A549 (cell line): ENCODE measurements around the gene FBXO2. TPM values are rescaled to one million over a fixed set of nuclear protein-coding genes. Genes with fewer than 3 reads are reported as not detected.
A peak's percentile ranks its signal among the peaks of the same experiment; 100 is the strongest.

Experiments
- ATAC-seq, 2 experiments: fragments of 200-7000 bp in 1 of 2; fragments of >200 bp in 1 of 2; cut with Nextera tagmentation in 1 of 2; cut with Tn5 transposase in 1 of 2; 3 replicates each; pipeline versions ENCODE4 v1.8.0 to v1.9.1; 2018 to 2020; ENCODE audit warnings: mild to moderate bottlenecking in 1 of 2, moderate library complexity in 1 of 2
- CTCF ChIA-PET: fragments of 300-600 bp; sonication (Branson Sonifier 250); formaldehyde crosslinking; extraction: SDS; loops from one replicate; lab custom pipeline; 2021; ENCODE audit warnings: antibody characterized with exemption, inconsistent platforms; lab: Yijun Ruan, JAX
- POLR2A ChIA-PET: fragments of 350-600 bp; formaldehyde crosslinking; extraction: SDS; loops from one replicate; lab custom pipeline; 2021; ENCODE audit warnings: antibody characterized with exemption, inconsistent platforms; lab: Yijun Ruan, JAX
- DNase-seq, 2 experiments: peaks; one replicate each; pipeline versions ENCODE4 v3.0.0 to v3.0.0-alpha.2; 2011 to 2016; ENCODE audit warnings: low read depth in 1 of 2, low spot score in 1 of 2
- FAIRE-seq: peaks from 2 replicates; lab custom pipeline; 2011; peaks lifted over from hg19 to GRCh38; lab: Jason Lieb, UNC
- H3K27ac ChIP-seq, 2 experiments: fragments of >200 bp; sonication (Bioruptor Twin); formaldehyde crosslinking; 3 replicates each; pipeline ENCODE4 v1.5.1; 2016 to 2017
- H3K4me1 ChIP-seq: fragments of >200 bp; sonication (Bioruptor Twin); formaldehyde crosslinking; 3 replicates; pipeline ENCODE4 v1.6.1; 2016
- H3K4me2 ChIP-seq: fragments of >200 bp; sonication (Bioruptor Twin); formaldehyde crosslinking; 3 replicates; pipeline ENCODE4 v1.6.1; 2016
- H3K4me3 ChIP-seq: fragments of >200 bp; sonication (Bioruptor Twin); formaldehyde crosslinking; 3 replicates; pipeline ENCODE4 v1.5.1; 2016
- H3K9me3 ChIP-seq: fragments of >200 bp; sonication (Bioruptor Twin); formaldehyde crosslinking; 3 replicates; pipeline ENCODE4 v1.6.1; 2016
- BHLHE40 ChIP-seq: IDR thresholded peaks from 2 replicates; pipeline ENCODE4 v1.6.1; 2012; ENCODE audit warnings: low read depth, low read length, inconsistent platforms
- CHD2 ChIP-seq: fragments of 150-350 bp; IDR thresholded peaks from 2 replicates; pipeline ENCODE4 v1.6.1; 2014; ENCODE audit warnings: low read length; ENCODE audit not compliant: partially characterized antibody
- CTCF ChIP-seq: fragments of >200 bp; sonication (Bioruptor Twin); formaldehyde crosslinking; IDR thresholded peaks from 3 replicates; pipeline ENCODE4 v1.5.1; 2016
- EHF ChIP-seq: fragments of 250-450 bp; sonication (Bioruptor Pico); IDR thresholded peaks from 2 replicates; pipeline ENCODE4 v1.5.0; 2020; ENCODE audit warnings: mild to moderate bottlenecking
- EHMT2 ChIP-seq: fragments of 200-600 bp; sonication (generic); IDR thresholded peaks from 2 replicates; pipeline ENCODE4 v1.6.1; 2016; ENCODE audit warnings: antibody characterized with exemption, low read depth, mild to moderate bottlenecking, moderate library complexity
- ELK1 ChIP-seq: fragments of 150-350 bp; IDR thresholded peaks from 2 replicates; pipeline ENCODE4 v1.6.1; 2014; ENCODE audit warnings: low read depth, mild to moderate bottlenecking, low read length
- EP300 ChIP-seq, 2 experiments: fragments of >200 bp; sonication (Bioruptor Twin); formaldehyde crosslinking; IDR thresholded peaks; 2 replicates in 1 of 2; 3 replicates in 1 of 2; pipeline ENCODE4 v1.6.1; 2016 to 2017
- HES2 ChIP-seq: fragments of >200 bp; sonication (Bioruptor Twin); formaldehyde crosslinking; IDR thresholded peaks from 2 replicates; pipeline ENCODE4 v1.6.1; 2016
- HEYL ChIP-seq: fragments of 250-450 bp; sonication (Bioruptor Pico); IDR thresholded peaks from 2 replicates; pipeline ENCODE4 v1.8.0; 2021; ENCODE audit warnings: mild to moderate bottlenecking, moderate library complexity
- JUN ChIP-seq, 2 experiments: fragments of >200 bp; sonication (Bioruptor Twin); formaldehyde crosslinking; IDR thresholded peaks; 2 replicates in 1 of 2; 3 replicates in 1 of 2; pipeline ENCODE4 v1.6.1; 2016 to 2017
- JUNB ChIP-seq: fragments of >200 bp; sonication (Bioruptor Twin); formaldehyde crosslinking; IDR thresholded peaks from 2 replicates; pipeline ENCODE4 v1.6.1; 2016
- KDM1A ChIP-seq: fragments of 200-600 bp; sonication (generic); IDR thresholded peaks from 2 replicates; pipeline ENCODE4 v1.6.1; 2016; ENCODE audit warnings: low read depth, mild to moderate bottlenecking
- MAFK ChIP-seq: fragments of 450-650 bp; IDR thresholded peaks from 2 replicates; pipeline ENCODE4 v1.6.1; 2014; ENCODE audit not compliant: partially characterized antibody
- MAX ChIP-seq: IDR thresholded peaks from 2 replicates; pipeline ENCODE4 v1.6.1; 2012
- NR3C1 ChIP-seq: fragments of >200 bp; sonication (Bioruptor Twin); formaldehyde crosslinking; IDR thresholded peaks from 3 replicates; pipeline ENCODE4 v1.6.1; 2017
- PHF8 ChIP-seq: fragments of 200-600 bp; sonication (generic); IDR thresholded peaks from 2 replicates; pipeline ENCODE4 v1.6.1; 2016; ENCODE audit warnings: low read depth, mild to moderate bottlenecking, antibody characterized with exemption, moderate library complexity, borderline replicate concordance
- POLR2A ChIP-seq: IDR thresholded peaks from 2 replicates; pipeline ENCODE4 v1.6.1; 2012; ENCODE audit warnings: mild to moderate bottlenecking, low read length
- POLR2AphosphoS2 ChIP-seq: conservative IDR thresholded peaks from 2 replicates; pipeline ENCODE4 v1.6.1; 2012; ENCODE audit warnings: low read length, improper control_type of control experiment, inconsistent platforms
- RAD21 ChIP-seq, 2 experiments: fragments of >200 bp in 1 of 2; sonication (Bioruptor Twin) in 1 of 2; formaldehyde crosslinking in 1 of 2; IDR thresholded peaks in 1 of 2; conservative IDR thresholded peaks in 1 of 2; 2 replicates in 1 of 2; 3 replicates in 1 of 2; pipeline ENCODE4 v1.6.1; 2012 to 2018; ENCODE audit warnings: inconsistent platforms in 1 of 2
- ZNF302 ChIP-seq: fragments of 250-450 bp; sonication (Bioruptor Pico); IDR thresholded peaks from 2 replicates; pipeline ENCODE4 v1.9.0; 2021; ENCODE audit warnings: inconsistent platforms, mild to moderate bottlenecking, moderate library complexity
- WGBS: methylation state at CpG from one replicate; pipeline ENCODE4 v1.1.6; 2017; ENCODE audit errors: missing lambda C conversion rate; 5-methylcytosine and 5-hydroxymethylcytosine counted together
- polyA plus RNA-seq, 4 experiments: library from polyadenylated mRNA; depleted of rRNA in 3 of 4; stranded (reverse); fragments of >200 nt; fragmentation: RNase III in 1 of 4; extraction: RNeasy Plus Mini Kit Qiagen cat#74134 plus additional on column Dnase treatment in 1 of 4; gene quantifications; 2 replicates in 3 of 4; 3 replicates in 1 of 4; pipeline ENCODE4 v1.2.3, GENCODE V29; 2011 to 2017

The FBXO2 gene
- polyA plus RNA-seq, 2 of the 4 experiments (the other 2 are of a cell fraction), result 8.5 to 31.2 TPM

- no peak for FAIRE-seq
Measured at GRCh38 chr1:11670747-11671146, 16.5 kb upstream of the FBXO2 start.

GRCh38 chr1:11668516-11668915 is 14.3 kb upstream of the FBXO2 start:
- ChIA-PET CTCF (interaction anchor here (1.7 kb wide), 1 partner anchor 18 kb away, joined by 3 read pairs; no protein-coding TSS in a partner anchor), POLR2A (no interaction called here)
- DNase-seq (no peak), FAIRE-seq (no peak), ATAC-seq (no peak)
- Histone ChIP-seq H3K4me3 (no peak overlapping the region), H3K9me3 (no peaks in the 10 kb centered on the region)
- 94% methylated on average over 9 of the region's 14 CpGs for WGBS
- TF ChIP-seq EHF (CRISPR knock-in tag), result no peak
- TF ChIP-seq MAFK, result no peak
- no peak for TF ChIP-seq ELK1
- TF ChIP-seq BHLHE40, result no peak
- TF ChIP-seq EP300 (IDR thresholded peaks at IDR 0.05), result no peak
- TF ChIP-seq CHD2, result no peak
- TF ChIP-seq, all 56 proteins: peak for 0
- no peak overlapping the region for H3K27ac ChIP-seq
- H3K4me2 ChIP-seq, result no peak overlapping the region
- no peaks in the 10 kb centered on the region for H3K4me1 ChIP-seq

More at GRCh38 chr1:11670747-11671146, 16.5 kb upstream of the FBXO2 start:
- no peak overlapping the region for H3K4me3 ChIP-seq
- WGBS, result 91% methylated on average over 6 of the region's 6 CpGs
- ChIA-PET POLR2A (no interaction called here), CTCF (interaction anchor here (1.0 to 1.2 kb wide), 2 partner anchors 20 to 49 kb away, joined by 3 to 4 read pairs; no protein-coding TSS in a partner anchor)
- H3K4me2 ChIP-seq, result no peak overlapping the region
- no peak overlapping the region for H3K27ac ChIP-seq
- H3K4me1 ChIP-seq, result no peaks in the 10 kb centered on the region
- DNase-seq (no peak), ATAC-seq (no peak)
- TF ChIP-seq RAD21 (conservative IDR thresholded peaks at IDR 0.05 in 1 of 2, IDR thresholded peaks at IDR 0.05 in 1 of 2) (no peak), HEYL (no peak), EHF (CRISPR knock-in tag) (no peak), HES2 (no peak), ZNF302 (CRISPR knock-in tag) (no peak), BHLHE40 (no peak), EHMT2 (no peak), POLR2AphosphoS2 (no peak), POLR2A (no peak), NR3C1 (no peak), MAX (no peak), JUNB (no peak), KDM1A (no peak)
- no peaks in the 10 kb centered on the region for H3K9me3 ChIP-seq

GRCh38 chr1:11664336-11665065 is 10.3 kb upstream of the FBXO2 start:
- 27% methylated on average over 6 of the region's 66 CpGs for WGBS
- FAIRE-seq, result no peak
- peak; percentile 61 to 76 for ATAC-seq
- no peaks in the 10 kb centered on the region for H3K9me3 ChIP-seq
- no peaks in the 10 kb centered on the region for H3K4me1 ChIP-seq
- no peak for TF ChIP-seq EHF (CRISPR knock-in tag)
- peak in 1 of 2 experiments; percentile 11; a peak in 1 of 5 replicates for TF ChIP-seq JUN (IDR thresholded peaks at IDR 0.05)
- TF ChIP-seq CTCF, result peak; percentile 11; the same call in 1 of the 3 replicates
- no peak for TF ChIP-seq NR3C1
- 0 out of 2 replicates have a peak, but pooled peaks have one; percentile 25 for TF ChIP-seq PHF8
- TF ChIP-seq RAD21 (conservative IDR thresholded peaks at IDR 0.05 in 1 of 2, IDR thresholded peaks at IDR 0.05 in 1 of 2), result no peak; a peak in 1 of 5 replicates
- DNase-seq, result no peak
- CTCF ChIA-PET, result interaction anchor here (0.6 to 5.6 kb wide), 22 partner anchors 8 to 627 kb away, joined by 3 to 42 read pairs (median 4); partner anchors contain the start of genes FBXO44 and MAD2L2
- peak overlapping the region; percentile 78 for H3K4me2 ChIP-seq
- peak overlapping the region; percentile 68 to 90 for H3K27ac ChIP-seq
- POLR2A ChIA-PET, result interaction anchor here (0.6 to 1.4 kb wide), 4 partner anchors 55 to 402 kb away, joined by 3 to 4 read pairs (median 4); no protein-coding TSS in a partner anchor
- H3K4me3 ChIP-seq, result peak overlapping the region; percentile 59
